Peyer's patch (tissue), 4 donors: ENCODE results near the gene ALG5.

Experiments
- POLR2A ChIP-seq, 2 donors: fragments of 450-650 bp; IDR thresholded peaks; one replicate each; pipeline ENCODE4 v1.5.1; 2017; ENCODE audit warnings: antibody characterized with exemption in 2 of 2, mild to moderate bottlenecking in 2 of 2, moderate library complexity in 2 of 2
- TF ChIP-seq, protein P1 (sequence below), 6 experiments: fragments of 450-650 bp in 4 of 6; fragments of 200-600 bp in 2 of 6; sonication (generic) in 1 of 6; IDR thresholded peaks; one replicate each; pipeline ENCODE4 v1.5.1; 2017 to 2019; ENCODE audit warnings: antibody characterized with exemption in 6 of 6, mild to moderate bottlenecking in 3 of 6, moderate library complexity in 1 of 6

DNA sequence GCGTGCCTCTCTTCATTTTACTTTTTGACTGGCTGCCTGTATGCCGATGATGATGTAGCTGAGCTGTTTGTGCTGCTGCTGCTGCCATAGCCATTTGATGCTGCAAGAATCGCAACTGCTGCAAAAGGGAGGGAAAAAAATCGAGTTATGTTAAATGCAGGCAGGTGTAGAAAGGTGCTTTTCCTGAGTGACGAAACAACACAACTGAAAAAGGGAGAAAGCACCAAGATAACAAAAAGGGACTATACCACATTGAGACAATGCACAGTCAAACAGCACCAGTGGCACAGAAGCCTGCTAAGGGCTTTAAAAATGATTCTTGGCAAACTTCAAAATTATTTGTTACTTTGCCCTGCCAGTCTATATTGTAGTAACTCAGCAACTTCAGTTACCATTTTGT is 10.6 kb upstream of the ALG5 start:
- TF ChIP-seq, protein P1, sequence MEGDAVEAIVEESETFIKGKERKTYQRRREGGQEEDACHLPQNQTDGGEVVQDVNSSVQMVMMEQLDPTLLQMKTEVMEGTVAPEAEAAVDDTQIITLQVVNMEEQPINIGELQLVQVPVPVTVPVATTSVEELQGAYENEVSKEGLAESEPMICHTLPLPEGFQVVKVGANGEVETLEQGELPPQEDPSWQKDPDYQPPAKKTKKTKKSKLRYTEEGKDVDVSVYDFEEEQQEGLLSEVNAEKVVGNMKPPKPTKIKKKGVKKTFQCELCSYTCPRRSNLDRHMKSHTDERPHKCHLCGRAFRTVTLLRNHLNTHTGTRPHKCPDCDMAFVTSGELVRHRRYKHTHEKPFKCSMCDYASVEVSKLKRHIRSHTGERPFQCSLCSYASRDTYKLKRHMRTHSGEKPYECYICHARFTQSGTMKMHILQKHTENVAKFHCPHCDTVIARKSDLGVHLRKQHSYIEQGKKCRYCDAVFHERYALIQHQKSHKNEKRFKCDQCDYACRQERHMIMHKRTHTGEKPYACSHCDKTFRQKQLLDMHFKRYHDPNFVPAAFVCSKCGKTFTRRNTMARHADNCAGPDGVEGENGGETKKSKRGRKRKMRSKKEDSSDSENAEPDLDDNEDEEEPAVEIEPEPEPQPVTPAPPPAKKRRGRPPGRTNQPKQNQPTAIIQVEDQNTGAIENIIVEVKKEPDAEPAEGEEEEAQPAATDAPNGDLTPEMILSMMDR (IDR thresholded peaks at IDR 0.05) = no peak
- no peak for TF ChIP-seq POLR2A (IDR thresholded peaks at IDR 0.05)
